Spleen (tissue), 7 donors: ENCODE measurements around the gene C16orf92.

Experiments used
- POLR2A ChIP-seq, 3 donors: fragments of 450-650 bp; IDR thresholded peaks; one replicate each; pipeline ENCODE4 v1.5.1; 2017; ENCODE audit warnings: antibody characterized with exemption in 3 of 3, mild to moderate bottlenecking in 1 of 3
- TF ChIP-seq, protein P1 (sequence below), 11 experiments: fragments of 200-600 bp in 7 of 11; fragments of 450-650 bp in 4 of 11; sonication (generic) in 4 of 11; IDR thresholded peaks in 8 of 11; conservative IDR thresholded peaks in 3 of 11; 1 replicate in 7 of 11; 2 replicates in 4 of 11; pipeline versions ENCODE4 v1.4.0 to v1.8.0; 2016 to 2021; ENCODE audit warnings: antibody characterized with exemption in 11 of 11, inconsistent platforms in 4 of 11, mild to moderate bottlenecking in 1 of 11
- donor health status: DM: no; HTN: no; CAD: no; lungs with moderate emphysema.
- donor health status: DM: no; HTN: no; CAD: no.
- donor health status: DM: no; HTN: no; CAD: no.

DNA sequence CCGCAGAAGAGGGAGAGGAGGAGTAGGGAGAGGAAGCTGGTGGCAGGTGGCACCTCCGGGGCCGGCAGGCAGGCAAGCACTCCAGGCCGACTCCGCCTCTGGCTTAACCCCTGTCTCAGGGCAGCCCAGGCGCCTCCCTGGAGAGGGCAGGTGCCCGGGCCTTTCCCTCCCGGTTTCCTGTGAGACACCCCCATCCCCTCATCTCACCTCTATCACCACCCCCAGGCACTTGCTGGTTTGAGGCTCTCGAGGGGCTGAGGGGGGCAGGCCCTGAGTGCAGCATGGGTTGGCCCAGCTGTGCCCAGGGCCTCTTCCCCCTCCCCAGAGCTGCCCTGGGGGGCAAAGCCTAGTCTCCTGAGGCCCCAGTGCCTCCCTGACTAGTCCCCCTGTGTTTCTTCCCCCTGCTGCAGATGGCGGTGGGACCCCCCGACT is 18.2 kb upstream of the C16orf92 start:
- TF ChIP-seq, protein P1, sequence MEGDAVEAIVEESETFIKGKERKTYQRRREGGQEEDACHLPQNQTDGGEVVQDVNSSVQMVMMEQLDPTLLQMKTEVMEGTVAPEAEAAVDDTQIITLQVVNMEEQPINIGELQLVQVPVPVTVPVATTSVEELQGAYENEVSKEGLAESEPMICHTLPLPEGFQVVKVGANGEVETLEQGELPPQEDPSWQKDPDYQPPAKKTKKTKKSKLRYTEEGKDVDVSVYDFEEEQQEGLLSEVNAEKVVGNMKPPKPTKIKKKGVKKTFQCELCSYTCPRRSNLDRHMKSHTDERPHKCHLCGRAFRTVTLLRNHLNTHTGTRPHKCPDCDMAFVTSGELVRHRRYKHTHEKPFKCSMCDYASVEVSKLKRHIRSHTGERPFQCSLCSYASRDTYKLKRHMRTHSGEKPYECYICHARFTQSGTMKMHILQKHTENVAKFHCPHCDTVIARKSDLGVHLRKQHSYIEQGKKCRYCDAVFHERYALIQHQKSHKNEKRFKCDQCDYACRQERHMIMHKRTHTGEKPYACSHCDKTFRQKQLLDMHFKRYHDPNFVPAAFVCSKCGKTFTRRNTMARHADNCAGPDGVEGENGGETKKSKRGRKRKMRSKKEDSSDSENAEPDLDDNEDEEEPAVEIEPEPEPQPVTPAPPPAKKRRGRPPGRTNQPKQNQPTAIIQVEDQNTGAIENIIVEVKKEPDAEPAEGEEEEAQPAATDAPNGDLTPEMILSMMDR (IDR thresholded peaks at IDR 0.05 in 8 of 11, conservative IDR thresholded peaks at IDR 0.05 in 3 of 11) = no peak
- TF ChIP-seq POLR2A (IDR thresholded peaks at IDR 0.05) = no peak
